K562 (cell line): ENCODE results near the gene ARL4D. TPM values are rescaled to one million over a fixed set of nuclear protein-coding genes. Genes with fewer than 3 reads are reported as not detected.

Experiments used
- CC2D1A ChIP-seq: fragments of 450-650 bp; IDR thresholded peaks from 2 replicates; pipeline ENCODE4 v1.6.1; 2017; ENCODE audit warnings: mild to moderate bottlenecking
- L3MBTL2 ChIP-seq: fragments of 450-650 bp; IDR thresholded peaks from 2 replicates; pipeline ENCODE4 v1.6.1; 2016; ENCODE audit warnings: mild to moderate bottlenecking, moderate library complexity
- LCOR ChIP-seq: sonication (generic); formaldehyde crosslinking; IDR thresholded peaks from 2 replicates; pipeline ENCODE4 v1.8.0; 2022; ENCODE audit warnings: mild to moderate bottlenecking, missing genetic modification reagents
- NR2C2 ChIP-seq, 2 experiments: fragments of 200-800 bp in 1 of 2; sonication (Bioruptor generic) in 1 of 2; sonication (generic) in 1 of 2; formaldehyde crosslinking in 1 of 2; IDR thresholded peaks; 2 replicates each; pipeline versions ENCODE4 v1.6.1 to v1.8.0; 2016 to 2022; ENCODE audit warnings: mild to moderate bottlenecking in 1 of 2, missing compliant biosample characterization in 1 of 2, missing genetic modification characterization in 1 of 2, missing genetic modification reagents in 1 of 2
- NRF1 ChIP-seq, 2 experiments: fragments of 450-650 bp; IDR thresholded peaks in 1 of 2; conservative IDR thresholded peaks in 1 of 2; 2 replicates each; pipeline ENCODE4 v1.6.1; 2014; ENCODE audit warnings: mild to moderate bottlenecking in 2 of 2
- RAD21 ChIP-seq, 2 experiments: fragments of 250-450 bp in 1 of 2; fragments of 450-650 bp in 1 of 2; sonication (Bioruptor Pico) in 1 of 2; formaldehyde crosslinking in 1 of 2; IDR thresholded peaks in 1 of 2; conservative IDR thresholded peaks in 1 of 2; 2 replicates each; pipeline versions ENCODE4 v1.4.0 to v1.8.0; 2020 to 2022; ENCODE audit warnings: mild to moderate bottlenecking in 2 of 2, moderate library complexity in 1 of 2
- RB1 ChIP-seq: fragments of 450-650 bp; IDR thresholded peaks from 2 replicates; pipeline ENCODE4 v1.6.1; 2017; ENCODE audit warnings: low read depth, mild to moderate bottlenecking
- TBL1XR1 ChIP-seq, 2 experiments: IDR thresholded peaks; 2 replicates each; pipeline ENCODE4 v1.6.1; 2012; ENCODE audit warnings: improper control_type of control experiment in 2 of 2, low read length in 2 of 2, mild to moderate bottlenecking in 1 of 2
- ZNF436 ChIP-seq: fragments of 250-450, 450-650 bp; sonication (Bioruptor Pico); formaldehyde crosslinking; IDR thresholded peaks from 2 replicates; pipeline ENCODE4 v1.7.0; 2020; ENCODE audit warnings: mild to moderate bottlenecking
- ZNF444 ChIP-seq: fragments of 250-450 bp; sonication (Bioruptor Pico); IDR thresholded peaks from 2 replicates; pipeline ENCODE4 v1.4.0; 2020; ENCODE audit warnings: mild to moderate bottlenecking, moderate library complexity
- polyA plus RNA-seq, 8 experiments: library from polyadenylated mRNA; depleted of rRNA in 4 of 8; stranded (reverse) in 5 of 8; unstranded in 3 of 8; fragments of >200 nt; fragmentation: Nextera tagmentation in 2 of 8; fragmentation: Illumina TruSeq in 1 of 8; extraction: Ambion mirVana in 2 of 8; extraction: Trizol in 1 of 8; gene quantifications; 2 replicates each; pipeline versions ENCODE4 v1.2.1 to v1.2.3, GENCODE V29; 2011 to 2014; ENCODE audit warnings: inconsistent platforms in 1 of 8, missing spikeins in 1 of 8
- total RNA-seq, 7 experiments: library from RNA; depleted of rRNA in 6 of 7; stranded (reverse); fragments of >200 nt in 6 of 7; fragmentation: Illumina TruSeq in 2 of 7; extraction: Trizol in 2 of 7; gene quantifications; 2 replicates each; pipeline versions ENCODE4 v1.2.1 to v1.2.3, GENCODE V29; 2011 to 2021; ENCODE audit warnings: low replicate concordance in 1 of 7
- TF ChIP-seq, protein P1 (sequence below): fragments of 250-450 bp; sonication (Bioruptor Pico); IDR thresholded peaks from 2 replicates; pipeline ENCODE4 v1.4.0; 2020; ENCODE audit warnings: borderline replicate concordance
- TF ChIP-seq, protein P2 (sequence below): sonication (generic); formaldehyde crosslinking; IDR thresholded peaks from 2 replicates; pipeline ENCODE4 v1.8.1; 2023; ENCODE audit warnings: mild to moderate bottlenecking, missing genetic modification reagents, moderate library complexity
- TF ChIP-seq, protein P3 (sequence below): fragments of 200-800 bp; sonication (Bioruptor generic); IDR thresholded peaks from 2 replicates; pipeline ENCODE4 v1.6.1; 2017; ENCODE audit warnings: missing genetic modification characterization, missing compliant biosample characterization
- TF ChIP-seq, protein P4 (sequence below): fragments of 450-650 bp; IDR thresholded peaks from 2 replicates; pipeline ENCODE4 v1.6.1; 2018; ENCODE audit not compliant: partially characterized antibody

The ARL4D gene
- total and polyA plus RNA-seq, 9 of the 15 experiments (the other 6 are each of a cell fraction or from before 2014, with no cell fraction given): 0.07 to 0.53 (median 0.28) TPM; not detected in 1

DNA sequence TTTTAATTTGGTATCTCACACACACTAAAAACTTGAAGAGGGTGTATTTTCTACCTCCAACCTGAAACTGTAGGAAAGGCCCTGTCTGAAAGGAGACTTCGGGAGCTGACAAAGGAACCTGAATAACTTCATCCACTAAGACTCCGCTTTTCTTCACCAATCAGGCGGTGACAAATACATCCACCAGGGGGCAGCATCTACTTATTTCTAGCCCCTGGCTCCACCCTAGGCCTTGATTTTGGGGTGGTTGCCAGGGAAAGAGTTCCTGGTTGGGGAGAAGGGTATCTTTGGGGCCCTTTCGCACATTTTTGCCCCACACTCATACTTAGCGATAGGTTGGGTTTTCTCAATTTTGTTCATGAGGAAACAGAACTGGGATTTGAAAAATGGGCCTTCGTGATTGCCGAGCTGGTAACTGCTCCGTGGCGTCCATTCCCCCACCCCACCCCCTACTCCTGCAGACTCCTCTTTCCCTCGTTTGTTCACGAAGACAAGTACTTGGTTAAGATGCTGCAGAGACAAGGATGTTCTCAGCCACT lies 4.8 kb upstream of the ARL4D start (continued):
- TF ChIP-seq ZNF436 (CRISPR knock-in tag): no peak
- TF ChIP-seq, protein P1, sequence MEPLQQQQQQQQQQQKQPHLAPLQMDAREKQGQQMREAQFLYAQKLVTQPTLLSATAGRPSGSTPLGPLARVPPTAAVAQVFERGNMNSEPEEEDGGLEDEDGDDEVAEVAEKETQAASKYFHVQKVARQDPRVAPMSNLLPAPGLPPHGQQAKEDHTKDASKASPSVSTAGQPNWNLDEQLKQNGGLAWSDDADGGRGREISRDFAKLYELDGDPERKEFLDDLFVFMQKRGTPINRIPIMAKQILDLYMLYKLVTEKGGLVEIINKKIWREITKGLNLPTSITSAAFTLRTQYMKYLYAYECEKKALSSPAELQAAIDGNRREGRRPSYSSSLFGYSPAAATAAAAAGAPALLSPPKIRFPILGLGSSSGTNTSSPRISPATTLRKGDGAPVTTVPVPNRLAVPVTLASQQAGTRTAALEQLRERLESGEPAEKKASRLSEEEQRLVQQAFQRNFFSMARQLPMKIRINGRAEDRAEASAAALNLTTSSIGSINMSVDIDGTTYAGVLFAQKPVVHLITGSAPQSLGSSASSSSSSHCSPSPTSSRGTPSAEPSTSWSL: no peak
- no peak for TF ChIP-seq ZNF444 (CRISPR knock-in tag)
- TF ChIP-seq CC2D1A: peak; percentile 90
- peak; percentile 60 for TF ChIP-seq LCOR (CRISPR knock-in tag)
- 0 out of 2 replicates have a peak, but pooled peaks have one; percentile 20 for TF ChIP-seq L3MBTL2
- TF ChIP-seq, protein P2, sequence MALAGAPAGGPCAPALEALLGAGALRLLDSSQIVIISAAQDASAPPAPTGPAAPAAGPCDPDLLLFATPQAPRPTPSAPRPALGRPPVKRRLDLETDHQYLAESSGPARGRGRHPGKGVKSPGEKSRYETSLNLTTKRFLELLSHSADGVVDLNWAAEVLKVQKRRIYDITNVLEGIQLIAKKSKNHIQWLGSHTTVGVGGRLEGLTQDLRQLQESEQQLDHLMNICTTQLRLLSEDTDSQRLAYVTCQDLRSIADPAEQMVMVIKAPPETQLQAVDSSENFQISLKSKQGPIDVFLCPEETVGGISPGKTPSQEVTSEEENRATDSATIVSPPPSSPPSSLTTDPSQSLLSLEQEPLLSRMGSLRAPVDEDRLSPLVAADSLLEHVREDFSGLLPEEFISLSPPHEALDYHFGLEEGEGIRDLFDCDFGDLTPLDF (CRISPR knock-in tag): no peak
- TF ChIP-seq RB1: peak; percentile 73
- TF ChIP-seq RAD21 (CRISPR knock-in tag; conservative IDR thresholded peaks at IDR 0.05 in 1 of 2, IDR thresholded peaks at IDR 0.05 in 1 of 2): peak; percentile 97 to 98
- peak in 1 of 2 experiments; percentile 25; a peak in 2 of 4 replicates for TF ChIP-seq NRF1 (conservative IDR thresholded peaks at IDR 0.05 in 1 of 2, IDR thresholded peaks at IDR 0.05 in 1 of 2)
- TF ChIP-seq NR2C2 (CRISPR knock-in tag; IDR thresholded peaks at IDR 0.05): no peak
- peak; percentile 75 for TF ChIP-seq NR2C2 (tag; IDR thresholded peaks at IDR 0.05)
- TF ChIP-seq, protein P3, sequence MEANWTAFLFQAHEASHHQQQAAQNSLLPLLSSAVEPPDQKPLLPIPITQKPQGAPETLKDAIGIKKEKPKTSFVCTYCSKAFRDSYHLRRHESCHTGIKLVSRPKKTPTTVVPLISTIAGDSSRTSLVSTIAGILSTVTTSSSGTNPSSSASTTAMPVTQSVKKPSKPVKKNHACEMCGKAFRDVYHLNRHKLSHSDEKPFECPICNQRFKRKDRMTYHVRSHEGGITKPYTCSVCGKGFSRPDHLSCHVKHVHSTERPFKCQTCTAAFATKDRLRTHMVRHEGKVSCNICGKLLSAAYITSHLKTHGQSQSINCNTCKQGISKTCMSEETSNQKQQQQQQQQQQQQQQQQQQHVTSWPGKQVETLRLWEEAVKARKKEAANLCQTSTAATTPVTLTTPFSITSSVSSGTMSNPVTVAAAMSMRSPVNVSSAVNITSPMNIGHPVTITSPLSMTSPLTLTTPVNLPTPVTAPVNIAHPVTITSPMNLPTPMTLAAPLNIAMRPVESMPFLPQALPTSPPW (CRISPR knock-in tag): peak; percentile 41; the same call in 1 of the 2 replicates
- TF ChIP-seq, protein P4, sequence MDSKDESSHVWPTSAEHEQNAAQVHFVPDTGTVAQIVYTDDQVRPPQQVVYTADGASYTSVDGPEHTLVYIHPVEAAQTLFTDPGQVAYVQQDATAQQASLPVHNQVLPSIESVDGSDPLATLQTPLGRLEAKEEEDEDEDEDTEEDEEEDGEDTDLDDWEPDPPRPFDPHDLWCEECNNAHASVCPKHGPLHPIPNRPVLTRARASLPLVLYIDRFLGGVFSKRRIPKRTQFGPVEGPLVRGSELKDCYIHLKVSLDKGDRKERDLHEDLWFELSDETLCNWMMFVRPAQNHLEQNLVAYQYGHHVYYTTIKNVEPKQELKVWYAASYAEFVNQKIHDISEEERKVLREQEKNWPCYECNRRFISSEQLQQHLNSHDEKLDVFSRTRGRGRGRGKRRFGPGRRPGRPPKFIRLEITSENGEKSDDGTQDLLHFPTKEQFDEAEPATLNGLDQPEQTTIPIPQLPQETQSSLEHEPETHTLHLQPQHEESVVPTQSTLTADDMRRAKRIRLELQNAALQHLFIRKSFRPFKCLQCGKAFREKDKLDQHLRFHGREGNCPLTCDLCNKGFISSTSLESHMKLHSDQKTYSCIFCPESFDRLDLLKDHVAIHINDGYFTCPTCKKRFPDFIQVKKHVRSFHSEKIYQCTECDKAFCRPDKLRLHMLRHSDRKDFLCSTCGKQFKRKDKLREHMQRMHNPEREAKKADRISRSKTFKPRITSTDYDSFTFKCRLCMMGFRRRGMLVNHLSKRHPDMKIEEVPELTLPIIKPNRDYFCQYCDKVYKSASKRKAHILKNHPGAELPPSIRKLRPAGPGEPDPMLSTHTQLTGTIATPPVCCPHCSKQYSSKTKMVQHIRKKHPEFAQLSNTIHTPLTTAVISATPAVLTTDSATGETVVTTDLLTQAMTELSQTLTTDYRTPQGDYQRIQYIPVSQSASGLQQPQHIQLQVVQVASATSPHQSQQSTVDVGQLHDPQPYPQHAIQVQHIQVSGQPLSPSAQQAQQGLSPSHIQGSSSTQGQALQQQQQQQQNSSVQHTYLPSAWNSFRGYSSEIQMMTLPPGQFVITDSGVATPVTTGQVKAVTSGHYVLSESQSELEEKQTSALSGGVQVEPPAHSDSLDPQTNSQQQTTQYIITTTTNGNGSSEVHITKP: peak; percentile 11
- TF ChIP-seq TBL1XR1 (IDR thresholded peaks at IDR 0.05; ENCODE audit: low read length in 2 of 2): 0 out of 4 replicates have a peak, but pooled peaks of 1 of the 2 experiments have one; percentile 42
